HepG2 (cell line): ENCODE data around the gene CA11. TPM values are rescaled to one million over a fixed set of nuclear protein-coding genes. Genes with fewer than 3 reads are reported as not detected.

Experiments used
- AKAP8 ChIP-seq: sonication (generic); formaldehyde crosslinking; IDR thresholded peaks from 2 replicates; pipeline ENCODE4 v1.5.1; 2020; ENCODE audit warnings: mild to moderate bottlenecking, missing genetic modification reagents
- ARID3A ChIP-seq: IDR thresholded peaks from 2 replicates; pipeline ENCODE4 v1.6.1; 2012; ENCODE audit warnings: low read depth, low read length, improper control_type of control experiment
- CAMTA2 ChIP-seq: sonication (generic); formaldehyde crosslinking; IDR thresholded peaks from 2 replicates; pipeline ENCODE4 v1.4.0; 2020; ENCODE audit warnings: mild to moderate bottlenecking, missing genetic modification reagents, borderline replicate concordance
- CEBPG ChIP-seq: IDR thresholded peaks from 2 replicates; pipeline ENCODE4 v1.6.1; 2016
- CREM ChIP-seq, 2 experiments: sonication (generic) in 1 of 2; formaldehyde crosslinking in 1 of 2; IDR thresholded peaks; 2 replicates each; pipeline versions ENCODE4 v1.4.0 to v1.6.1; 2016 to 2020; ENCODE audit warnings: antibody characterized with exemption in 1 of 2, mild to moderate bottlenecking in 1 of 2, missing genetic modification reagents in 1 of 2
- DNMT1 ChIP-seq: sonication (generic); formaldehyde crosslinking; IDR thresholded peaks from 2 replicates; pipeline ENCODE4 v1.5.1; 2020; ENCODE audit warnings: mild to moderate bottlenecking, missing genetic modification reagents
- ETS1 ChIP-seq: sonication (generic); formaldehyde crosslinking; IDR thresholded peaks from 2 replicates; pipeline ENCODE4 v1.4.0; 2020; ENCODE audit warnings: missing genetic modification reagents
- ISL2 ChIP-seq: sonication (generic); formaldehyde crosslinking; IDR thresholded peaks from 2 replicates; pipeline ENCODE4 v1.5.0; 2020; ENCODE audit warnings: missing genetic modification reagents
- LCORL ChIP-seq, 2 experiments: fragments of 450-650 bp in 1 of 2; sonication (generic) in 1 of 2; formaldehyde crosslinking in 1 of 2; IDR thresholded peaks; 2 replicates each; pipeline versions ENCODE4 v1.5.0 to v1.6.1; 2017 to 2020; ENCODE audit warnings: antibody characterized with exemption in 1 of 2, missing genetic modification reagents in 1 of 2
- MIER2 ChIP-seq: IDR thresholded peaks from 2 replicates; pipeline ENCODE4 v1.6.1; 2016; ENCODE audit warnings: missing biosample characterization, missing genetic modification reagents
- ONECUT2 ChIP-seq: sonication (generic); formaldehyde crosslinking; IDR thresholded peaks from 2 replicates; pipeline ENCODE4 v1.4.0; 2020; ENCODE audit warnings: missing genetic modification reagents
- PITX1 ChIP-seq: sonication (generic); formaldehyde crosslinking; IDR thresholded peaks from 2 replicates; pipeline ENCODE4 v1.5.1; 2020; ENCODE audit warnings: mild to moderate bottlenecking, missing genetic modification reagents
- RBAK ChIP-seq: sonication (generic); formaldehyde crosslinking; IDR thresholded peaks from 2 replicates; pipeline ENCODE4 v1.5.1; 2020; ENCODE audit warnings: mild to moderate bottlenecking, missing genetic modification reagents
- SATB2 ChIP-seq: sonication (generic); formaldehyde crosslinking; IDR thresholded peaks from 2 replicates; pipeline ENCODE4 v1.5.0; 2020; ENCODE audit warnings: missing genetic modification reagents
- ZFP82 ChIP-seq: sonication (generic); formaldehyde crosslinking; IDR thresholded peaks from 2 replicates; pipeline ENCODE4 v1.5.1; 2020; ENCODE audit warnings: mild to moderate bottlenecking, missing genetic modification reagents, borderline replicate concordance
- ZGPAT ChIP-seq: IDR thresholded peaks from 2 replicates; pipeline ENCODE4 v1.6.1; 2016; ENCODE audit warnings: mild to moderate bottlenecking
- ZNF205 ChIP-seq: IDR thresholded peaks from 2 replicates; pipeline ENCODE4 v1.6.1; 2018; ENCODE audit warnings: missing biosample characterization, missing genetic modification reagents
- ZNF234 ChIP-seq: sonication (generic); formaldehyde crosslinking; conservative IDR thresholded peaks from 2 replicates; pipeline ENCODE4 v1.5.1; 2020; ENCODE audit warnings: mild to moderate bottlenecking, missing genetic modification reagents
- ZNF468 ChIP-seq: sonication (generic); formaldehyde crosslinking; IDR thresholded peaks from 2 replicates; pipeline ENCODE4 v1.8.0; 2022; ENCODE audit warnings: mild to moderate bottlenecking, moderate library complexity, missing genetic modification reagents
- ZNF557 ChIP-seq: sonication (generic); formaldehyde crosslinking; IDR thresholded peaks from 2 replicates; pipeline ENCODE4 v1.4.0; 2020; ENCODE audit warnings: missing genetic modification reagents
- ZNF724P ChIP-seq: sonication (generic); formaldehyde crosslinking; IDR thresholded peaks from 2 replicates; pipeline ENCODE4 v1.8.0; 2022; ENCODE audit warnings: missing genetic modification reagents, borderline replicate concordance
- ZNF749 ChIP-seq: sonication (generic); formaldehyde crosslinking; IDR thresholded peaks from 2 replicates; pipeline ENCODE4 v1.8.0; 2022; ENCODE audit warnings: mild to moderate bottlenecking, missing genetic modification reagents, moderate library complexity, borderline replicate concordance
- ZNF775 ChIP-seq: sonication (generic); formaldehyde crosslinking; IDR thresholded peaks from 2 replicates; pipeline ENCODE4 v1.4.0; 2020; ENCODE audit warnings: missing genetic modification reagents, mild to moderate bottlenecking, moderate library complexity, borderline replicate concordance
- ZNF788 ChIP-seq: sonication (generic); formaldehyde crosslinking; IDR thresholded peaks from 2 replicates; pipeline ENCODE4 v1.5.0; 2020; ENCODE audit warnings: mild to moderate bottlenecking, missing genetic modification reagents, borderline replicate concordance
- polyA plus RNA-seq, 8 experiments: library from polyadenylated mRNA; depleted of rRNA in 3 of 8; stranded (reverse) in 7 of 8; unstranded in 1 of 8; fragments of >200 nt; fragmentation: Illumina TruSeq in 4 of 8; extraction: Trizol in 4 of 8; gene quantifications; 2 replicates each; pipeline versions ENCODE4 v1.2.1 to v1.2.3, GENCODE V29; 2011 to 2016; ENCODE audit warnings: low read depth in 4 of 8, missing spikeins in 1 of 8, mixed read lengths in 1 of 8; ENCODE audit not compliant: insufficient read depth in 1 of 8
- total RNA-seq, 5 experiments: library from RNA; depleted of rRNA; stranded (reverse); fragments of >200 nt; fragmentation: Illumina TruSeq; extraction: Trizol; gene quantifications; 2 replicates each; pipeline ENCODE4 v1.2.3, GENCODE V29; 2016; ENCODE audit warnings: low read depth in 1 of 5
- TF ChIP-seq, protein P1 (sequence below): sonication (generic); formaldehyde crosslinking; IDR thresholded peaks from 2 replicates; pipeline ENCODE4 v1.4.0; 2020; ENCODE audit warnings: mild to moderate bottlenecking, missing genetic modification reagents
- TF ChIP-seq, protein P2 (sequence below): sonication (generic); formaldehyde crosslinking; IDR thresholded peaks from 2 replicates; pipeline ENCODE4 v1.8.0; 2022; ENCODE audit warnings: missing genetic modification reagents, mild to moderate bottlenecking, borderline replicate concordance

CA11 gene
- total and polyA plus RNA-seq, 2 of the 13 experiments (the other 11 are each of a cell fraction or from before 2014, with no cell fraction given): 0.41 to 0.58 TPM

DNA sequence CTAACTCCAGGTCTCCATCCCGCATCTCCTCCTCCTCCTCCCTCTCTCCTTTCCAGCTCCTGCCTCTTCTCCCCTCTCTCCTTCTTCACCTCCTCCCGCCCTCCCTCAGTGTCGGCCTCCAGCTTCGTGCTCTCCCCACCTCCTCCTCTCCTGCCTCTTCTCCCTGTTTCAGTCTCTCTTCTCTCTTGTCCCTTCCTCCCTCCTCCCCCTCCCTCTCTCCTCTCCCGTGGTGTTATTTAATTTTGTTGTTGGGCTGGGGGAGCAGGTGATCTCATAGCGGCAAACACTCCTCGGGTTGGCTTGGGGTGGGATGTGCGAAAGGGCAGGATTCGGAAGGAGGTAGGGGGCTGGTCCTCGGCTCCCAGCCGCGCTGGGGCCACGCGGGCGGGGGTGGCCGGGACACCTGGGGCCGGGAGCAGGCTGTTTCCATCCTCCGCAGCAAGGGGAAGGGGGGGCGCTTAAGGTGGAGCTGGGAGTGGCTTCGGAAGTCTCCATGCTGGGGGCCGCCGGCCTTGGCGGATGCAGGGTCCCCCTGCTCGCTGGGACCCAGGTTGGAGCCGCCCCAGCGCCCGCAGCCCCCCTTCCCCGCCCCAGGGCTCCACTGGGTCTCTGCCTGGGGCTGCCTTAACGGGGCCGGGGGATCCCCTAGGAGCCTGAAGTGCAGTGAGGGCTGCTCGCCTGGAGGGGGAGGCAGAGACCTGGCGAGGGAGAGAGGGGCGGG lies at the start of gene CA11 (continued):
- TF ChIP-seq ETS1 (CRISPR knock-in tag): no peak
- no peak for TF ChIP-seq ZNF724P
- TF ChIP-seq PITX1 (CRISPR knock-in tag): peak; percentile 20; the same call in 1 of the 2 replicates
- TF ChIP-seq ONECUT2 (CRISPR knock-in tag): no peak
- TF ChIP-seq DNMT1 (CRISPR knock-in tag): no peak
- TF ChIP-seq, protein P1, sequence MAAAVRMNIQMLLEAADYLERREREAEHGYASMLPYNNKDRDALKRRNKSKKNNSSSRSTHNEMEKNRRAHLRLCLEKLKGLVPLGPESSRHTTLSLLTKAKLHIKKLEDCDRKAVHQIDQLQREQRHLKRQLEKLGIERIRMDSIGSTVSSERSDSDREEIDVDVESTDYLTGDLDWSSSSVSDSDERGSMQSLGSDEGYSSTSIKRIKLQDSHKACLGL (CRISPR knock-in tag): no peak
- no peak for TF ChIP-seq ARID3A
- no peak for TF ChIP-seq ZNF234
- TF ChIP-seq CAMTA2 (CRISPR knock-in tag): no peak
- TF ChIP-seq ISL2 (CRISPR knock-in tag): no peak
- no peak for TF ChIP-seq ZNF775 (CRISPR knock-in tag)
- TF ChIP-seq ZNF749 (CRISPR knock-in tag): no peak
- TF ChIP-seq MIER2: no peak
- TF ChIP-seq ZGPAT: peak; percentile 78
- TF ChIP-seq AKAP8 (CRISPR knock-in tag): no peak
- TF ChIP-seq, protein P2, sequence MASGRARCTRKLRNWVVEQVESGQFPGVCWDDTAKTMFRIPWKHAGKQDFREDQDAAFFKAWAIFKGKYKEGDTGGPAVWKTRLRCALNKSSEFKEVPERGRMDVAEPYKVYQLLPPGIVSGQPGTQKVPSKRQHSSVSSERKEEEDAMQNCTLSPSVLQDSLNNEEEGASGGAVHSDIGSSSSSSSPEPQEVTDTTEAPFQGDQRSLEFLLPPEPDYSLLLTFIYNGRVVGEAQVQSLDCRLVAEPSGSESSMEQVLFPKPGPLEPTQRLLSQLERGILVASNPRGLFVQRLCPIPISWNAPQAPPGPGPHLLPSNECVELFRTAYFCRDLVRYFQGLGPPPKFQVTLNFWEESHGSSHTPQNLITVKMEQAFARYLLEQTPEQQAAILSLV (CRISPR knock-in tag): peak; percentile 56; the same call in 1 of the 2 replicates
- no peak for TF ChIP-seq ZNF468
- TF ChIP-seq ZNF788: no peak; the same call in 1 of the 2 replicates
- TF ChIP-seq LCORL (IDR thresholded peaks at IDR 0.05): no peak
- no peak for TF ChIP-seq LCORL (CRISPR knock-in tag; IDR thresholded peaks at IDR 0.05)
- no peak for TF ChIP-seq CEBPG (CRISPR knock-in tag)
- no peak for TF ChIP-seq RBAK (CRISPR knock-in tag)
- TF ChIP-seq SATB2 (CRISPR knock-in tag): no peak
- no peak for TF ChIP-seq CREM (IDR thresholded peaks at IDR 0.05)
- TF ChIP-seq CREM (CRISPR knock-in tag; IDR thresholded peaks at IDR 0.05): no peak
- TF ChIP-seq ZNF557 (CRISPR knock-in tag): no peak
- TF ChIP-seq ZFP82 (CRISPR knock-in tag): no peak
- TF ChIP-seq ZNF205 (CRISPR knock-in tag): no peak; the same call in 1 of the 2 replicates
